ENCODE data around the gene PRR20G.

GRCh38 chr3:127261925-127262324 lies 25.9 kb downstream of the PRR20G start:
- TF ChIP-seq FOXM1 (IDR thresholded peaks at IDR 0.05; ENCODE audit: low read depth, low read length) (no peak), ZBTB33 (IDR thresholded peaks at IDR 0.05) (no peak), NFYA (IDR thresholded peaks at IDR 0.05; ENCODE audit: borderline replicate concordance, low read depth, low read length) (no peak), CUX1 (IDR thresholded peaks at IDR 0.05; ENCODE audit: insufficient replicate concordance, low read depth, low read length) (no peak), PKNOX1 (IDR thresholded peaks at IDR 0.05) (no peak), CTCF (IDR thresholded peaks at IDR 0.05 in 2 of 3, conservative IDR thresholded peaks at IDR 0.05 in 1 of 3; ENCODE audit: control insufficient read depth in 2 of 3, extremely low read depth in 1 of 3, insufficient read depth in 1 of 3, low read depth in 3 of 3, low read length in 3 of 3) (no peak), MAX (IDR thresholded peaks at IDR 0.05; ENCODE audit: low read depth, low read length) (no peak), ZNF274 (IDR thresholded peaks at IDR 0.05; ENCODE audit: insufficient read depth, insufficient read length) (no peak), POLR2A (IDR thresholded peaks at IDR 0.05; ENCODE audit: low read depth, low read length) (no peak)
